ENCODE results near the gene CCND2. TPM values are rescaled to one million over a fixed set of nuclear protein-coding genes. Genes with fewer than 3 reads are reported as not detected.

The CCND2 gene
- total RNA-seq, 4 donors from 2014 or later = 106 to 149 (median 136) TPM

GRCh38 chr12:4297617-4298016 lies 24.1 kb downstream of the CCND2 start:
- TF ChIP-seq POLR2A (IDR thresholded peaks at IDR 0.05) = no peak
- TF ChIP-seq POLR2AphosphoS5 (IDR thresholded peaks at IDR 0.05) = no peak
- TF ChIP-seq EP300 (IDR thresholded peaks at IDR 0.05) = no peak
- no peak for TF ChIP-seq CTCF (IDR thresholded peaks at IDR 0.05)
- H3K27me3 ChIP-seq = no peaks in the 10 kb centered on the region
- no peak overlapping the region for H3K4me3 ChIP-seq
- H3K4me1 ChIP-seq = peaks cover 0 to 63% (median 9%) of the 10 kb centered on the region in 3 donors
- peaks cover 2 to 76% of the 10 kb centered on the region in 2 donors for H3K36me3 ChIP-seq
- no peak overlapping the region for H3K27ac ChIP-seq
- no peak for ATAC-seq
- 81 to 88% methylated on average over 6 to 11 of the region's 13 CpGs for WGBS, 2 donors (ENCODE audit: low coverage in 1 of 2)
- H3K9me3 ChIP-seq = no peaks in the 10 kb centered on the region

DNA sequence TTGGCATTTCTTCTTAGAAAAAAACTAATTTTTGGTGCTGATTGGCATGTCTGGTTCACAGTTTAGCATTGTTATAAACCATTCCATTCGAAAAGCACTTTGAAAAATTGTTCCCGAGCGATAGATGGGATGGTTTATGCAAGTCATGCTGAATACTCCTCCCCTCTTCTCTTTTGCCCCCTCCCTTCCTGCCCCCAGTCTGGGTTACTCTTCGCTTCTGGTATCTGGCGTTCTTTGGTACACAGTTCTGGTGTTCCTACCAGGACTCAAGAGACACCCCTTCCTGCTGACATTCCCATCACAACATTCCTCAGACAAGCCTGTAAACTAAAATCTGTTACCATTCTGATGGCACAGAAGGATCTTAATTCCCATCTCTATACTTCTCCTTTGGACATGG lies 27.3 kb downstream of the CCND2 start:
- no peak for ATAC-seq
- WGBS, 2 donors (ENCODE audit: low coverage in 1 of 2) = 62 to 76% methylated on average over 3 to 4 of the region's 5 CpGs
- peaks cover 2 to 73% of the 10 kb centered on the region in 2 donors for H3K36me3 ChIP-seq
- no peak overlapping the region for H3K4me3 ChIP-seq
- no peak for TF ChIP-seq EP300 (IDR thresholded peaks at IDR 0.05)
- TF ChIP-seq CTCF (IDR thresholded peaks at IDR 0.05) = no peak
- no peak for TF ChIP-seq POLR2AphosphoS5 (IDR thresholded peaks at IDR 0.05)
- TF ChIP-seq POLR2A (IDR thresholded peaks at IDR 0.05) = no peak
- H3K27ac ChIP-seq = peak overlapping the region in 1 of 4 donors; percentile 53
- H3K4me1 ChIP-seq = peaks cover 0 to 59% (median 4%) of the 10 kb centered on the region in 3 donors
- H3K27me3 ChIP-seq = no peaks in the 10 kb centered on the region
- H3K9me3 ChIP-seq = no peaks in the 10 kb centered on the region

DNA sequence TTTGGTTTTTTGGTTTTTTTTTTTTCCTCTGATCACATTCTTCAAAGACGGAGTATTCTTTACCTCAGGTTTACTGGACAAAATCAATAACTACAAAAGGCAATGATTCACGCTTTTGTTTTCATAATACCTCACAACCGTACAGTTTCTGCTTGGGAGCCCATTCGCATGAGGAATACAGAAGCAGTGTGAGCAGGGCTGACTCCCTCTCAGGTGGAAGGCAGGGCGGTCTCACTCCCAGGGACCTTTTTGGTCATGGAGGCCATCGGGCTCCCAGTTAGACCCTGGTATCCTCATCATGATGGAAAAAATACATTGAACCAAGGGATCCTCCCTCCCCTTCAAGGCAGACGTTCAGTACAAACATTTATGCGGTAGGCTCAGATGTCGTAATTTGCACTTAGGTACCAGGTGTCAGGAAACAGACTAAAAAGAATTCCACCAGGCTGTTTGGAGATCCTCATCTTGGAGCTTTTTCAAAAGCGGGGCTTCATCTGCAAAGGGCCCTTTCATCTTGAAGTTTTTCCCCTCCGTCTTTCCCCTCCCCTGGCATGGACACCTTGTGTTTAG lies 28.5 kb downstream of the CCND2 start:
- peaks cover 0 to 50% (median 4%) of the 10 kb centered on the region in 3 donors for H3K4me1 ChIP-seq
- no peak for TF ChIP-seq CTCF (IDR thresholded peaks at IDR 0.05)
- TF ChIP-seq POLR2AphosphoS5 (IDR thresholded peaks at IDR 0.05) = no peak
- TF ChIP-seq POLR2A (IDR thresholded peaks at IDR 0.05) = no peak
- no peak for TF ChIP-seq EP300 (IDR thresholded peaks at IDR 0.05)
- no peak overlapping the region for H3K4me3 ChIP-seq
- no peaks in the 10 kb centered on the region for H3K9me3 ChIP-seq
- 80 to 90% methylated on average over 3 to 8 of the region's 11 CpGs for WGBS, 2 donors (ENCODE audit: low coverage in 1 of 2)
- no peaks in the 10 kb centered on the region for H3K27me3 ChIP-seq
- peak overlapping the region in 2 of 4 donors; percentile 56 to 61 for H3K27ac ChIP-seq
- H3K36me3 ChIP-seq = peaks cover 2 to 67% of the 10 kb centered on the region in 2 donors
- ATAC-seq = no peak

DNA sequence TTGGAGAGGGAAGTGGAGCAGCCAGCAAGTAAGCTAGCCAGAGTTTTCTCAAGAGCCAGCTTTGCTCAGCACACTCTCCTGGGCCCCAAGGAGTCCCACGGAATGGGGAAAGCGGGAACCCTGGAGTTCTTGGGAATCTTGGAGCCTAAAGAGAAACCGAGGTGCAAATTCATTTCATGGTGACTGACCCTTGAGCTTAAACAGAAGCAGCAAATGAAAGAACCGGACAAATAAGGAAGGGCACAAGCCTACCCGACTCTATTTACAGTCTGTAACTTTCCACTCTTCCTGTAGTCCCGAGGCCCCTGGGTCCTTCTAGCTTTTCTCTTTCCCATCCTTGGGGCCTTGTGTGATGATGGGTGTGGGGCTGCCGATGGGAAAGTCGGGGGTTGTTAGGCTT lies 29.3 kb downstream of the CCND2 start:
- WGBS, 2 donors (ENCODE audit: low coverage in 1 of 2) = 55 to 64% methylated on average over 5 to 8 of the region's 8 CpGs
- peaks cover 2 to 62% of the 10 kb centered on the region in 2 donors for H3K36me3 ChIP-seq
- H3K27ac ChIP-seq = peak overlapping the region in 3 of 4 donors; percentile 43 to 61 (median 56)
- TF ChIP-seq POLR2A (IDR thresholded peaks at IDR 0.05) (no peak), EP300 (IDR thresholded peaks at IDR 0.05) (no peak), POLR2AphosphoS5 (IDR thresholded peaks at IDR 0.05) (no peak), CTCF (IDR thresholded peaks at IDR 0.05) (no peak)
- H3K9me3 ChIP-seq = no peaks in the 10 kb centered on the region
- no peaks in the 10 kb centered on the region for H3K27me3 ChIP-seq
- H3K4me1 ChIP-seq = peaks cover 0 to 59% (median 4%) of the 10 kb centered on the region in 3 donors
- no peak for ATAC-seq
- no peak overlapping the region for H3K4me3 ChIP-seq

GRCh38 chr12:4303750-4304149 lies 30.2 kb downstream of the CCND2 start:
- no peaks in the 10 kb centered on the region for H3K27me3 ChIP-seq
- peak overlapping the region in 3 of 4 donors; percentile 7 to 61 (median 56) for H3K27ac ChIP-seq
- no peak for TF ChIP-seq EP300 (IDR thresholded peaks at IDR 0.05)
- TF ChIP-seq POLR2A (IDR thresholded peaks at IDR 0.05) = no peak
- no peak for TF ChIP-seq POLR2AphosphoS5 (IDR thresholded peaks at IDR 0.05)
- TF ChIP-seq CTCF (IDR thresholded peaks at IDR 0.05) = no peak
- no peak overlapping the region for H3K4me3 ChIP-seq
- WGBS, 2 donors (ENCODE audit: low coverage in 1 of 2) = no CpG with 5 or more reads among the region's 3 CpGs
- no peaks in the 10 kb centered on the region for H3K9me3 ChIP-seq
- ATAC-seq = no peak
- peaks cover 2 to 55% of the 10 kb centered on the region in 2 donors for H3K36me3 ChIP-seq
- H3K4me1 ChIP-seq = peaks cover 0 to 66% (median 9%) of the 10 kb centered on the region in 3 donors
